ENCODE data around the gene BMP6.

GRCh38 chr6:7785243-7786035 is 59.5 kb downstream of the BMP6 start:
- TF ChIP-seq CTCF (IDR thresholded peaks at IDR 0.05; ENCODE audit: control extremely low read depth in 1 of 3, insufficient read depth in 1 of 3, low read depth in 1 of 3, low read length in 3 of 3) (no peak), EP300 (IDR thresholded peaks at IDR 0.05; ENCODE audit: borderline replicate concordance in 1 of 2, low read depth in 2 of 2, low read length in 2 of 2) (no peak), SRF (IDR thresholded peaks at IDR 0.05; ENCODE audit: low read depth, low read length) (no peak), POLR2A (IDR thresholded peaks at IDR 0.05; ENCODE audit: control extremely low read depth in 1 of 2, low read depth in 2 of 2, low read length in 2 of 2) (no peak), TAF1 (IDR thresholded peaks at IDR 0.05; ENCODE audit: low read depth, low read length) (no peak), CHD1 (IDR thresholded peaks at IDR 0.05; ENCODE audit: low read depth, low read length) (no peak), EZH2 (IDR thresholded peaks at IDR 0.05; ENCODE audit: low read depth, low read length, severe bottlenecking) (no peak), ATF3 (IDR thresholded peaks at IDR 0.05; ENCODE audit: insufficient read depth, low read depth, low read length) (no peak), JUND (IDR thresholded peaks at IDR 0.05; ENCODE audit: low read length) (no peak), MAX (IDR thresholded peaks at IDR 0.05) (no peak), SUZ12 (IDR thresholded peaks at IDR 0.05; ENCODE audit: low read length) (no peak), POLR2AphosphoS5 (IDR thresholded peaks at IDR 0.05; ENCODE audit: low read depth, low read length) (no peak)

Measured in H1 (cell line).